GM11168 (cell line): Measurements from ENCODE around the gene MACROD2.
"Not testable (repeated sequence)": the region's sequence is repeated elsewhere in the genome, so short reads cannot be mapped to it uniquely, and the experiment has no call there.

ENCODE experiments used
- in situ Hi-C: fragments of 300-500 bp; cut with MboI; formaldehyde crosslinking; loops from one replicate; pipeline ENCODE4 v1.12.0; 2022; ENCODE audit warnings: low sequenced_read_pairs; ENCODE audit not compliant: unreplicated experiment

MACROD2 gene

GRCh38 chr20:15075586-15075985 is 1080.3 kb downstream of the MACROD2 start:
- in situ Hi-C loops, result no loop called here

GRCh38 chr20:15076785-15077184 is 1081.5 kb downstream of the MACROD2 start:
- in situ Hi-C loops, result no loop called here

GRCh38 chr20:15077733-15078250 is 1082.5 kb downstream of the MACROD2 start:
- in situ Hi-C loops, result no loop called here

- in situ Hi-C loops, result no loop called here
Observed at GRCh38 chr20:15079594-15080340, 1084.5 kb downstream of the MACROD2 start.

GRCh38 chr20:15081261-15081660 is 1085.9 kb downstream of the MACROD2 start:
- in situ Hi-C loops, result no loop called here

- in situ Hi-C loops, result no loop called here
Observed at GRCh38 chr20:15091421-15092037, 1096.2 kb downstream of the MACROD2 start.

- in situ Hi-C loops, result no loop called here
Observed at GRCh38 chr20:15098351-15098750, 1103.0 kb downstream of the MACROD2 start.

GRCh38 chr20:15099130-15099529 is 1103.8 kb downstream of the MACROD2 start:
- in situ Hi-C loops, result no loop called here

- in situ Hi-C loops, result no loop called here
Observed at GRCh38 chr20:15100506-15101160, 1105.3 kb downstream of the MACROD2 start.

- in situ Hi-C loops, result no loop called here
Observed at GRCh38 chr20:15107931-15108330, 1112.6 kb downstream of the MACROD2 start.

GRCh38 chr20:15109494-15109893 is 1114.2 kb downstream of the MACROD2 start:
- in situ Hi-C loops, result no loop called here

GRCh38 chr20:15111654-15112053 is 1116.3 kb downstream of the MACROD2 start:
- in situ Hi-C loops, result no loop called here

GRCh38 chr20:15113144-15113773 is 1117.9 kb downstream of the MACROD2 start:
- in situ Hi-C loops, result no loop called here

GRCh38 chr20:15119852-15120487 is 1124.7 kb downstream of the MACROD2 start:
- in situ Hi-C loops, result no loop called here

- in situ Hi-C loops, result no loop called here
Observed at GRCh38 chr20:15122613-15123012, 1127.3 kb downstream of the MACROD2 start.

- in situ Hi-C loops, result no loop called here
Observed at GRCh38 chr20:15131176-15131575, 1135.9 kb downstream of the MACROD2 start.

GRCh38 chr20:15138548-15139126 is 1143.3 kb downstream of the MACROD2 start:
- in situ Hi-C loops, result no loop called here

GRCh38 chr20:15139522-15139921 is 1144.2 kb downstream of the MACROD2 start:
- in situ Hi-C loops, result no loop called here

- in situ Hi-C loops, result no loop called here
Observed at GRCh38 chr20:15140286-15140685, 1145.0 kb downstream of the MACROD2 start.

- in situ Hi-C loops, result not testable (repeated sequence)
Observed at GRCh38 chr20:15140940-15141339, 1145.6 kb downstream of the MACROD2 start.
